Suppressor macrophage treated with lipopolysaccharide for 1 hour (primary cell): ENCODE results near the gene GPR180.
A peak's percentile ranks its signal among the peaks of the same experiment; 100 is the strongest.

ENCODE experiments used
- DNase-seq, 3 donors: peaks; one replicate each; pipeline ENCODE4 v3.0.0-alpha.2; 2020 to 2022

GPR180 gene

DNA sequence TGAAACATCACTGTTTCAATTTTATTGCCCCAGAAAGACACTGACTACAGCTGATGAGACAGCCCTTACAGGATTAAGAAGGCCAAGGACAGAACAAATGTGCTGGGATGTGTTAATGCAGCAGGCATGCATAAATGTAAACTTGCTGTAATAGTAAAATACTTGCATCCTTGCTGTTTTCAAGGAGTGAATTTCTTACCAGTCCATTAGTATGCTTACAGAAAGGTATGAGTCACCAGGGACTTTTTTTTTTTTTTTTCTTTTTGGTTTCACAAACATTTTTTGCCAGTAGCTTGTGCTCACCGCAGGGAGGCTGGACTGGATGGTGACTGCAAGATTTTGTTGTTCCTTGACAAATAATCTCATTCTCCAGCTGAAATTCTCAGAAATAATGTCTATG lies 55.1 kb downstream of the GPR180 start:
- DNase-seq, result peak; percentile 20 to 60 (median 31)

DNA sequence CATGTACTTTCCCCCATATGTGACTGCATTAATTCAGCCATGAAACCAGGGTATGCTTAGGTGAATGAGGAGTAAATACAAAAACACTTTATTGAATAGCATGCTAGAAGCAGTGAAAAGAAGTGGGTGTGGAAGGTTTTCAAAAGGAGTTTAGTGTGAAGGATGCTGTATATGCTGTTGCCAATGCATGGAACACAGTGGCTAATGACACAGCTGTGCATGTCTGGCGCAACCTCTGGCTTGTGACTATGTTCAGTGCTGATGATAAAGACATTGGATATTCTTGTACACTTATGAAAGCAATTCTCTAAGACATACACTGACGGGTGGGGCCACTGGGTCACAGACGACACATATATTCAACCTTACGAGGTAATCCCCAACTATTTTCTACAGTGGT lies 55.5 kb downstream of the GPR180 start:
- DNase-seq, result peak in 1 of 3 donors; percentile 5

DNA sequence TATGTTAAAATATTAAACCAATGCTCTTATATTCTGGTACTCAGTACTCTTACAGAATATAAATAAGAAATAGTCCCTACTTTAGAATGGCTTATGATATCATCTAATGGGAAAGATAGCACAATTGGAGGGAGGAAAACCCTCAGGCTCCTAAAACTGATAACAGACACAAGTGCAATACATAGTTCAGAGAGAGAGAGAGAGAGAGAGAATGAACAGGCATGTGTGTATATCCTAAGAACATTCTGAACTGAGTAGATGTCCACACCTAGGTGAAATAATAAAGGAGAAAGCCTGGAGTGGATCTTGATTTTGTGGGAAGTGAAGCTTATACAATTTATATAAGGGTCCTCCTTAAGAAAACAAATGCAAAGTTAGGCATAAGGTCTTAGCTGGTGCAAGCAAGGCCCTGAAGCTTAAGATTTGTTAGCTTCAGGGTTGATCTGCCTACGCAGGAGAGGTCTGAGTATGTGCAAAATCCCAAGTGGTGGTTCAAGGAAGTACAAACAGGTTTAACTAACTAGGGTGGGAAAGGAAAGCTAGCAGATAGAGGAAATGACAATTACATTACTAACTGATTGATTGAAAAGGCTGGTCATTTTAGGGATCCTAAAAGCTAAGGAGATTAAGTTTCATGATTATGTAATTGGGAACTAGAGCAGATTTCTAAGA lies 57.4 kb downstream of the GPR180 start:
- peak in 1 of 3 donors; percentile 2 for DNase-seq

DNA sequence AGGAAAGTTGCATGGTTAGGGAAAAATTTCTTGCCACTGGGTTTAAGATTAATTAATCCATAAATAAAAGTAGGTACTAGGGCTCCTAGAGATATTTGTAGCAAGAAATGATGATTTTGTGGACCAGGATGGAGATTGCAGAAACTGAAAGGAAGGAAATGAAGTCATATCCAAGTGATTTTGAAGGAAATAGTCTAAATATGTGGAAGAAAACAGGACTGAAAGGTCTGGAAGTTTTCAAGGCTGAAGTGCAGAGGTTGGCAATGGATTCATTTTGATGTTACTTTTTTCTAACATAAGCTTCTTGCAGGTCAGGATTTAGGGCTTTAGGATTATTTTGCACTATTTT lies 57.9 kb downstream of the GPR180 start:
- DNase-seq, result no peak

DNA sequence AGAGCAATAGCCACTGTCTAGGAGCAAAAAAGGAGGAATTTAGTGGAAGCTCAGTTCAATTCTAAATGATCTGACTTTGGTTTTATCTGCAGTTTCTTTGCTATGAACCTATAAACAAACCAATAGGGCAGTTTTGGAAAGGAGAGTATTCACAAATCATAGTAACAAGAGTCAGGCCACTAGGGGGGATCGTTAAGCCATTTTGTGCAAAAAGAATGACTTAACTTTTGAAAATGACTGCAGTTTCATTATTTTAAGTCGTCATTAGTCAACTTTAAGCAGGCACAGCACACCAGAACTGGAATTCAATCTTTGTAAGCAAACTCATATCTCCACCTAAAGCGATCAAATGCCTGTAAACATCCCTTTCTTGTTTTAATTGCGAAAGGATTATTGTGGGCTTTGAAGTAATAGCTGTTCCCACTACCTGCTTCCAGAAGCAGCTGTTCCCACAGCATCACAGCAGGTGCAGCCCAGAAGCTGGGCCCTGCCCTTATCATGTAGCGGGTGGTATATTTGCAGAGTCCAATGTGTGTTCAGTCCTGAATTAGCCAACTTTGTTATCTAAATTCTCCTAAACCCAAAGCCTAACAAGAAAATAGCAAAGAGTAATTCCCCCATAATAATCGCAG lies 59.2 kb downstream of the GPR180 start:
- peak in 2 of 3 donors; percentile 9 to 33 for DNase-seq

DNA sequence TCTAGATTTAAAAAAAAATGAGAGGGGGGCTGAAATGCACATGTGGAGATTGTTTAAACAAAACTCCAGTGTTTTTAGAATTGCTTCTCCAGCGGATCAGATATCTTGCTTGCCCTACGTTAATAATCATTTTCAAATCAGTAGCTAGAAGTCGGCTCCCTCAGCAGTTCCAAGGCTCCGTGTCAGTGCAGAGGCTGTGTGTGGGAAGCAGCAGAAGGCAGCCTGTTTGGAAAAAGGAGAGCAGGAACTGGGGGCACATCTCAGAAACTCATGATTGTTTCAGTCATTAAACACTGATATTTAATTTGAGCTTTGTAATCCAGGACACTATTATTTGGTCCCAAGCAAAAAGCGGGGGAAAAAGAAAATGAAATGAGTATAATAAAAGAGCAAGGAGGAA lies 59.7 kb downstream of the GPR180 start:
- no peak for DNase-seq

DNA sequence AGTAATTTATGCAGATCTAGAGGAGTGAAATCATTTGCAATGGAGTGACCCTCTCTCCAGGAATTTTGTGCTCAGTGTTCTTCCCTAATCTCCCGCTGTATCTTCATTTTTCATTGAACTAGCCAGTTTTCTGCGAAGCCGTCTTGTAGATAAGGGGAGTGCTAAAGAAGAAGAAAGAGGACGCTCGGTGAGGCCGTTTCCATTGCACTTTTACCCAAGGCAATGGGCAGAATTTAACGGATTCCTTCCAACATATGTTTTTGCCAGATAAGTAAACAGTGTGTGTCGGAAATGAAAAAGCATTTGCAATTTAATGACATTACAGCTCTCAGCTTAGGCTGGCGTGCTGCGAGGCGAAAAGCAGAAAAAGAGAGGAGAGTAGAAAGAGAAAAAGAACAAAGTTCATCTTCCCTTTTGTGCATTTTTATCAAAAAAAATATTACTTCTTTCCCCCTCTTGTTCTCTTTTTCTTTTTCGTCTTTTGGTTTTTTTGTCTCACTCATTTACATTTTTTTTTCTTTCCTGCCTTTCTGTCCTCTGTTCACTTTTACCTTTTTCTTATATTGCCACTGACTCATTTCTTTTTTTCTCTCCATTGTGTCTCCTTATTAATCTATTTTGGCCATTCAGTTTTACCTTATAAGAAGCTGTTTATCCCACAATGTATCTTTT lies 60.8 kb downstream of the GPR180 start:
- no peak for DNase-seq

DNA sequence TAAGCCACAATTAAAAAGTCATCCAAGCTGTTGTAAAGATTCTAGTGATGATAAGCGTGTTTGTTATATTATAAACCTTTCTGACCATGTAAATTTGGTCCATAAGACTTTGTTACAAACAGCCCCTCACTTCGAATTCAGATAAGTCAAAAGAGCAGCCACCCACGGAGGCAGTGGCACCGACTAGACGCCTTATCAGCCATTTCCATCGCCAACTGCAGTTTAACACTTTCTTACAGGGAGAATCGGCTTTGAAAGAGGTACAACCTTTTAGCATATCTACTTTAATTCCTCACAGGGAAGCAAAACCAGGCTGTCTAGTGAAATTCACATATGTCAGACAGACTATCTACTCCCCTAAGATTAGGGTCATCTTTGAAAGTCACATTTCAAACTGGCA lies 63.2 kb downstream of the GPR180 start:
- DNase-seq, result no peak

DNA sequence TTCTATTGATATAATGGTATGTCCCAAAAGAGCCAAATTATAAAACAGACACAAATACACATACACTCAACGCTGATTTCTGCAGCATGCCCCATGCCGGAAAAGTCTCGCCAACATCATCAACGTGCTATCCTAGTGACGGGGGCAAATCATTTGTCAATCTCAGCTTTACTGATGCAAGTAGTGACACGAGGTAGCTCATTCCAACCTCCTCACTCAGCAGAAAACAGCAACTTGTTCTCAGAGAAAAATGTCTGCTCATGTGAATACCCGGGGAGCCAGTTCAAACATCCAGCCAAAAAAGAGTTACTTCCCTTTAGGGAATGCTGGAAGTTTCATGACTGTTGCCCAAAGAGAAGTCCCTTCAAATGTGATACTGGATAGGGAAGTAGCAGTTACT lies 64.4 kb downstream of the GPR180 start:
- peak; percentile 4 to 27 (median 8) for DNase-seq

DNA sequence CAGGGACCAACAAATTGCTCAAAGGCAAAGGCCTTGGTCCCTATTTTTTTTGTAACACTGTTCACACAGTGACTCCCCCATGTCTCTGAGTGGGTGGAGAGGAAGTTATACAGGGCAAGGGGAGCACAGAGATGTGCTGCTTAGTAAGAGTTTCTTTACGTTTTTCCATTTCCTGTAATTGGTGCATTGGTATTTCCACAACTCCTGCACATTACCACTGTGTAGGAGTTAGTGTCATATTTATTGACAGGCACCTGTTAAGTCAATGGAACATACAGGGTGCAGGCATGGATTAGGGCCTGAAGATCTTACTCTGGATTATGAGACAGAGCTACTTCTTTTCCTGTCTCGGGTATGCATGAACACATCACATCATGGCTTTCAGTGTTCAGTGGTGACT lies 65.5 kb downstream of the GPR180 start:
- DNase-seq, result peak; percentile 37 to 70 (median 43)

DNA sequence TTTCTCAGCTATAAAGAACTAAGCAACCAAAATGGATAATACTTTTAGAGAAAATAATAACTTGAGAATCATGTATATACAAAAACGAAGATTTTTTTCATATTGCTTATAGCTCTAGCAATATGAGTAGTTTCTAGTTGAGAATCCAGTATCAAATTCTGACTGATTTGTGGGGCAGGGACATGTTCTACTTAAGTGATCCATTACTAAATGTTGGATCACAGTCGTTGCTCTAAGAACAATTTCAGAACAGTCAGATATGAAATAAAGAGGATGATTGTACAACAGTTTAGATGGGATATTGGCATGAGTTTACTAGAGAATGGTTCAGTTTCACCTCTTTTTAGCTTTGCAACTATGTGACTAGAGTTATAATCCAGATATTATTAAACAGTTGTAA lies 70.7 kb downstream of the GPR180 start:
- no peak for DNase-seq

DNA sequence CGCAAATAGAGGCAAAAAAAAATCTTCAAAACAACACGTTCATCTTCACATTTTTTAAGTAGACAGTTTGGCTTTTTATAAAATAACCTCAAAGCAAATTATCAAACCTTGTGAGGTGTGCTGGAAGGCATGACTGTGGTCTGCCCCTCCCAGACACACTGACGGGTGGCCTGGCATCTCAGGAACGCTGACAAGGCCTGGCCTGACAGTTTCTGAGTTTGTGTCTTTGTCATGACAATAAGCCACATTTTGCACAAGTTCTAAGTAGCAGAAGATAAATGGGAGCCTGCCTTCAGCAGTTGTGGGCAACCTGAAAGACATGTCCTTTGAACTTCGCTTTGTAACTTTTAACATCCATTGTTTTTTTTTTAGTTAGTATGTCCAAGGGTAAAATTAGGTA lies 72.2 kb downstream of the GPR180 start:
- DNase-seq, result no peak

DNA sequence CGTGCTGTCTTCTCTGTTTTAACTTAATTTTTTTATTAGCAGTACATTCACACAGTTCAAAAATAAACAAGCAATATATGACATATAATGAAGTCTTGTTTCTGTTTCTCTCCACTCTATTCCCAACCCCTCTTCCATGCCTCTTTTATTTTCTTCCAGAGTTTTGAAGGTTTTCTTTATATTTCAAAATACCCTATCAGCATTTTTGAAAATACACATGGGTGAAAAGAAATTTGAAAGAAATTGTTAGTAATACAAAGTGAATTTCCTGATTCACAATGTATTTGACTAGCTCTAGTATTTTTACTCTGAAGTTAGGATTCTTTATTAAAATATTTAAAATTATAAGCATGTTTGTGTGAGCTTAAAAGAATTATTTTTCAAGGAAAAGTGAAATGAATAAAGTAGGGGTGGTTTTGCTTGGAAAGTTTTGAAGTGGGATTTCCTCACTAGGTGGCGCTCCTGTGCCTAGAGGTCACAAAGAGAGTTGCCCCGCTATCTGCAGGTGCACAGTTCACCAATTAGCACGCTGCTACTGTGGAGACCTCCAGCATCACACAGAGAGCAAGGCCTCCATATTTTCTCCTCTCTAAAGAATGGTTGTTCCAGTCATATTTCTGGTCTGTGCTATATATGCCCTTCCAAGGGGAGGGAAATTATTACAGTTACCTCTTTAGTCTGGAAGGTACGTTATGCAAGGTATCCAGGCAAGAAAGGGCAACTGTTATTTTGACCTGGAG lies 73.1 kb downstream of the GPR180 start:
- DNase-seq, result peak; percentile 57 to 73 (median 70)

DNA sequence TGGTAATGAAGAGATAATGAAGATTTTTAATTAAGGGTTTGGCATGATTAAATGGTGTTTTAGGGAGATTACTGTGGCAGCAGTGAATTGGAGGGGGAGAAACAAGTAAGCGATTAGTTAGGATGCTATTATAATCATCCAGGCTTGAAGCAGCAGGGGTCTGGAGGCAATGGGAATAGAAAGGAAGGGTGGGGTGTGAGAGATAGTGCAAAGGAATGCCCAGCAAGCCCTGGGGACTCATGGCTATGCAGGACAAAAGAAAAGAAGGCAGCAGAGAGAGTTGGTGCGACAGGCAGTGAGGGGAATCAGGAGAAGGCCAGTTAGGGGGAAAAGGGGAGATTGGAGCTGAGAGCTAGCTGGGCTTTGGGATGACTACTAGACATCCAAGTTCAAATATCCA lies 76.1 kb downstream of the GPR180 start:
- DNase-seq, result no peak

DNA sequence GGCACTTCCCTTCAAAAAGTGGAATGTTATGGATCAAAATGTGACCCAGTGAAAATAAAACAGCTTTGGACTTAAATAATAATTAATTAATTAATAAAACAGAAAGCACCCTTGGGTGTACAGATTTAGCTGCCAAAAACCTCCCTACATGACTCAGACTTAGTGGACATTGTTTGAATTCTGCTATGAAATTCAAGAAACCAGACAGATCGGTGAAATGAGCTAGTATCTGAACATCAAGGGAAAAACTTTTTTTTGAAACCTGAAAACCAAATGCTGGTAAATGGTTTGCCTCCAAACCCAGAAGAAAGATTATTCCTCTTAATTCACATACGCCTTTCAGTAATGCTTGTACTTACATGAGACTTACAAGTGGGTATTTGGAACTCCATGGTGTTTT lies 77.2 kb downstream of the GPR180 start:
- DNase-seq, result no peak

DNA sequence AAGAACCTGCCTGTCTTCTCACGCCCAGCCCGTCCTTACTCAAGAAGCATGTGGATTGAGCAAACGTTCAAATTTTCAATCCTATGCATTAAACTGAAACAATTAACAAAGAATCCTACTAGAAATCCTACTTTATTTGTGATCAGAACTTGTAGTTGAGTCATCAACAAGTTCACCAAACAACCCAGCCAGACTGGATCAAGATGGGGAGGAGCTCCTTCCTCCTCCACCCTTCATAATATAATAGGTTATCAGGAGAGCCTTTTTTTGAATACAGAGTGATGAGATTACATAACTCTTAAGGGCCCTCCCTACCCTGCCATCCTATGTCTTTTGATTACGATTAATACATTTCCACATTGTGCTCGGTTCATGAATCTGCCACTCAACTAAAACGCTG lies 78.0 kb downstream of the GPR180 start:
- no peak for DNase-seq

DNA sequence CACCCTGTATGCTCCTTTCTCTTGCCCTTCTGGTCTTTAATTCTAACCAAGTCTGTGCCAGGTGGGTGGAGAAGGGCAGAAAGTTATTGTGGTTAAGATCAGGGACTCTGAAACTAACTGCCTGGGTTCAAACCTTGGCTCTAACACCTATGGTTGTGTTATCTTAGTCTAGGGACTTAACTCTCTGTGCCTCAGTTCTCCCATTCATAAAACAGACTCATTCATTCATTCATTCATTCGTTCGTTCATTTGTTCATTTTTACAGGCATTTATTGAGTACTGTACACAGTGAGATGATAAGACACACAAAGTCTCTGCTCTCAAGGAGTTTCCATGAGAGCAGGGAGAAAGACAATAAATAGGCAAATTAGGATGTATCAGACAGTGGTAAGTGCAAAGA lies 80.6 kb downstream of the GPR180 start:
- DNase-seq, result no peak

DNA sequence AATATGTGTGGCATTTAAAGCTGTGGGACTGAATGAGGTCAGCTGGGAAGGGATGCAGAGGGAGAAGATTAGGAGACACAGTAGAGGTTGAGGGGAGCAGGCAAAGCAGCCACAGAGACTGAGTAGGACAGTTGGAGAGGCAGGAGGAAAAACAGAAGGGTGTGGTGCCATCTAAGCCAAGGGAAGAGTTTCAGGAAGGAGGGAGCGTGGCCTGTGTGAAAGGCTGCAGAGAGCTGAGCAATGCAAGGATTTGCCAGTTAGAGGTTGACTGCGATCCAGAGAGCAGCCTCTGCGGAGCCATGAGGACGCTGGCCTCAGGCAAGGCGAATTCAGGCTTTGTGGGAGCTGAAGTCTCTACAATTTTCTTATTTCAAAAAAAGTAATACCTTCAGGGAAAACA lies 81.8 kb downstream of the GPR180 start:
- no peak for DNase-seq
